DND-41 (cell line): Measurements from ENCODE around the gene MPND.
A peak's percentile ranks its signal among the peaks of the same experiment; 100 is the strongest.

ENCODE experiments used
- ATAC-seq: fragments of 200-7000 bp; cut with Tn5 transposase; 3 replicates; pipeline ENCODE4 v1.9.1; 2021; ENCODE audit warnings: low read depth; ENCODE audit not compliant: insufficient read depth
- DNase-seq: peaks from one replicate; pipeline ENCODE4 v3.0.0-alpha.2; 2020
- H2AFZ ChIP-seq: 2 replicates; pipeline ENCODE4 v1.6.0; 2012; ENCODE audit warnings: low read depth, low read length
- H3K27ac ChIP-seq: 2 replicates; pipeline ENCODE4 v1.5.1; 2012; ENCODE audit warnings: low read length, inconsistent platforms
- H3K27me3 ChIP-seq: fragments of 200-600 bp; sonication (generic); 2 replicates; pipeline ENCODE4 v1.6.0; 2012; ENCODE audit warnings: low read length, mild to moderate bottlenecking, inconsistent platforms; ENCODE audit not compliant: insufficient read depth, poor library complexity
- H3K36me3 ChIP-seq: 2 replicates; pipeline ENCODE4 v1.5.1; 2012; ENCODE audit warnings: low read length, inconsistent platforms; ENCODE audit not compliant: insufficient read depth
- H3K4me1 ChIP-seq: 2 replicates; pipeline ENCODE4 v1.5.1; 2012; ENCODE audit warnings: mild to moderate bottlenecking, low read length; ENCODE audit not compliant: insufficient read depth
- H3K4me2 ChIP-seq: 2 replicates; pipeline ENCODE4 v1.6.0; 2012; ENCODE audit warnings: mild to moderate bottlenecking, moderate library complexity, low read length, inconsistent platforms; ENCODE audit not compliant: insufficient read depth
- H3K4me3 ChIP-seq, 2 experiments: fragments of 200-600 bp in 1 of 2; shearing (Covaris generic) in 1 of 2; 2 replicates each; pipeline ENCODE4 v1.5.1; 2012 to 2016; ENCODE audit warnings: inconsistent platforms in 2 of 2, low read length in 2 of 2, mild to moderate bottlenecking in 2 of 2, low read depth in 1 of 2, moderate library complexity in 1 of 2
- H3K79me2 ChIP-seq: 2 replicates; pipeline ENCODE4 v1.6.0; 2012; ENCODE audit warnings: low read length, inconsistent platforms; ENCODE audit not compliant: insufficient read depth
- H3K9ac ChIP-seq: 2 replicates; pipeline ENCODE4 v1.6.0; 2012; ENCODE audit warnings: low read depth, mild to moderate bottlenecking, inconsistent platforms, low read length, moderate library complexity
- H3K9me3 ChIP-seq: 2 replicates; pipeline ENCODE4 v1.5.1; 2012; ENCODE audit warnings: low read length, moderate library complexity, mild to moderate bottlenecking, inconsistent platforms; ENCODE audit not compliant: insufficient read depth, severe bottlenecking
- H4K20me1 ChIP-seq: 2 replicates; pipeline ENCODE4 v1.6.0; 2012; ENCODE audit warnings: low read length; ENCODE audit not compliant: insufficient read depth
- EZH2 ChIP-seq: IDR thresholded peaks from 3 replicates; pipeline ENCODE4 v1.6.1; 2012; ENCODE audit warnings: borderline replicate concordance, low read depth, mild to moderate bottlenecking, moderate library complexity, low read length, inconsistent platforms; ENCODE audit not compliant: severe bottlenecking
- TF ChIP-seq, protein P1 (sequence below): IDR thresholded peaks from 2 replicates; pipeline ENCODE4 v1.5.1; 2012; ENCODE audit warnings: borderline replicate concordance, low read length, moderate library complexity, mild to moderate bottlenecking; ENCODE audit not compliant: poor library complexity, severe bottlenecking; ENCODE audit errors: extremely low read depth

Gene MPND

DNA sequence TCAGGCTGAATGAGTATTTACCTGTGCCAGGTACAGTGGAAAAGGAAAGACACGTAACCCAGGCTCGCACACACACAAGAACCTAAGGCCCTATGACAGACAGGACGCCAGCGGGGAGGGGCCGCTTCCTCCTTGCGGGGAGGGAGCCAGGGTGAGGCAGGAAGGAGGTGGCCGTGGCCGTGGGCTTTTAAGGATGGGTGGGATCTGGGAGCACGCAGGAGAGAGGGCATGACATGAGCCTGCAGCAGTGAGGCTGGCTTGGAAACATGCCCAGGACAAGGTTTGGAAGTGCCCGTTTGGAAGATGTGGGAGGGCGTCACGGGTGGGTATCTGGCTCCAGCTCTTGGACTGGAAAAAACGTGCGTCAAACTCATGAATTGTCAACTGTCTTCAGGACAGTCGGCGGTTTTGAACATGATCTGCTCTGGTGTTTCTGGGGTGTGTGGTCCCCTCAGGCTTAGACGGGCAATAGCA is 36.9 kb downstream of the MPND start:
- Histone ChIP-seq H3K27me3 (no peaks in the 10 kb centered on the region), H3K79me2 (peaks cover 92% of the 10 kb centered on the region), H2AFZ (no peak overlapping the region), H3K4me1 (no peaks in the 10 kb centered on the region), H3K4me2 (no peak overlapping the region), H3K4me3 (no peak overlapping the region), H3K27ac (no peak overlapping the region), H3K9me3 (no peaks in the 10 kb centered on the region), H3K36me3 (peaks cover 30% of the 10 kb centered on the region), H4K20me1 (peaks cover 78% of the 10 kb centered on the region), H3K9ac (no peak overlapping the region)
- ATAC-seq, result peak; percentile 48; the same call in 1 of the 3 replicates
- no peak for DNase-seq
- TF ChIP-seq, protein P1, sequence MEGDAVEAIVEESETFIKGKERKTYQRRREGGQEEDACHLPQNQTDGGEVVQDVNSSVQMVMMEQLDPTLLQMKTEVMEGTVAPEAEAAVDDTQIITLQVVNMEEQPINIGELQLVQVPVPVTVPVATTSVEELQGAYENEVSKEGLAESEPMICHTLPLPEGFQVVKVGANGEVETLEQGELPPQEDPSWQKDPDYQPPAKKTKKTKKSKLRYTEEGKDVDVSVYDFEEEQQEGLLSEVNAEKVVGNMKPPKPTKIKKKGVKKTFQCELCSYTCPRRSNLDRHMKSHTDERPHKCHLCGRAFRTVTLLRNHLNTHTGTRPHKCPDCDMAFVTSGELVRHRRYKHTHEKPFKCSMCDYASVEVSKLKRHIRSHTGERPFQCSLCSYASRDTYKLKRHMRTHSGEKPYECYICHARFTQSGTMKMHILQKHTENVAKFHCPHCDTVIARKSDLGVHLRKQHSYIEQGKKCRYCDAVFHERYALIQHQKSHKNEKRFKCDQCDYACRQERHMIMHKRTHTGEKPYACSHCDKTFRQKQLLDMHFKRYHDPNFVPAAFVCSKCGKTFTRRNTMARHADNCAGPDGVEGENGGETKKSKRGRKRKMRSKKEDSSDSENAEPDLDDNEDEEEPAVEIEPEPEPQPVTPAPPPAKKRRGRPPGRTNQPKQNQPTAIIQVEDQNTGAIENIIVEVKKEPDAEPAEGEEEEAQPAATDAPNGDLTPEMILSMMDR, result no peak
- no peak for TF ChIP-seq EZH2

DNA sequence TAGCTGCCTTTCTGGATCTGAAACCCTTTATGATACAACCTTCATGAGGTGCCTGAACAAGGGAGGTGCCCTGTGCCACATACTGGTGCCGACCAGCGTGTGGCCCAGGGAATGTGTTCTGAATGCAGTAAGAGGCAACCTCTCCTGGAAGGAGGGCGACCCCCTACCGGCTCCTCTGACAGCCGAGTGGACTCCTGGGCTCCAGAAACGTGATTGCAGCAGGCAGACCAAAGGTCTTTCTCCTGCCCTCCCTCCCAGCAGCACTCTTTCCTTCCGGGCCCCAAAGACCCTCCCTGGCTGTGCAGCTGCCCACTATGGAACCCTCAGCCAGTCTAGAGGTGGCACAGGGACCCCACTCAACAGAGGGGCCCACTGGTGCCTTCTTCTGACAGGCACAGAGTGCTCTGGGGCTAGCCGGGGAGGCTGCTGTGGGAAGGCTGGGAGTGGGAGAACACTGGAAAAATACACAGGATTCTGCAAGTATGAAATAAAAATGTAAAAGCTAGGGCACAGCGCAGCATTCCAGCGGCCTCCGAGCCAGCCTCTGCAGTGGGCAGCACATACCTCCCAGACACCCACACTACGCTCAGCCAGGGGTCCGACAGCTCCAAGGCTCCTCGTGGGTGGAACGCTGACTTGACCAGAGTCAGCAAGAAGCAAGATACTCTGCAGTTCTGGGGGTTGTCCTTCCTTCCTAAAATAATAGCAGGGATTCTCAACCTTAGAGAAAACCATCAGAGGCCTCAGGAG is 42.1 kb downstream of the MPND start:
- Histone ChIP-seq H3K9ac (no peak overlapping the region), H3K27ac (no peak overlapping the region), H3K36me3 (peaks cover 37% of the 10 kb centered on the region), H3K79me2 (peaks cover 90% of the 10 kb centered on the region), H2AFZ (no peak overlapping the region), H3K4me2 (no peak overlapping the region), H4K20me1 (peaks cover 74% of the 10 kb centered on the region), H3K9me3 (no peaks in the 10 kb centered on the region), H3K27me3 (no peaks in the 10 kb centered on the region), H3K4me3 (no peak overlapping the region), H3K4me1 (no peaks in the 10 kb centered on the region)
- DNase-seq (no peak), ATAC-seq (no peak)
- TF ChIP-seq, protein P1, result no peak
- no peak for TF ChIP-seq EZH2

DNA sequence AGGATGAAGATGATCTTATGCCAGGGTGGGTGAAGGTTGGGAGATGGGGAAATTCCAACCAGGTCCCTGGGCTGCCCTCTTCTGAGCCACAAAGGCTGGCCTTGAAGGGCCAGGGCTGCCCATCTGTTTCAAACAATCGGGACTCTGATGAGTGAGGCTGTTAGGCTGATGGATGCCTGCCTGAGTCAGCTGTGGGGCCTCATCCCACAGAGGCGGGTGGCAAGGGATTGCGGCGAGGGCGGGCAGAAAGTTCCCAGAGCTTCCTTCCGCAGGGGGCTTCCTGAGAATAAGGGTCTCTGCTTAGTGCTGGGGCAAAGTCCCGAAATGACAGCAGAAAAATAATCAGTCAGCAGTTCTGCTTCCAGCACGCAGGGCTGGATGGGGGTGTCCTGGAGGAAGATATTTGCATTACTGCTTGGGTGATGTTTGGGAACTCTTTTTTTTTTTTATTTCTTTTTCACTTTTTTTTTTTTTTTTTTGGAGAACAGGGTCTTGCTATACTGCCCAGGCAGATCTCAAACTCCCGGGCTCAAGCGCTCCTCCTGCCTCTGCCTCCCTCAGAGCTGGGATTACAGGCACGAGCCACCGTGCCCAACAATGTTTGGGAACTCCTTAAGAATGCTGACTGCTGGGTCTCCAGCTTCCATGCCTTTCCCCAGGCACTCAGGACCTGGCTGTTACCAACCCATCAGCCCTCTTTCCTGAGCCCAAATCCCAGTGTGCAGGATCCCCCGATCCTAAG is 42.9 kb downstream of the MPND start:
- Histone ChIP-seq H3K27ac (no peak overlapping the region), H3K9me3 (no peaks in the 10 kb centered on the region), H2AFZ (no peak overlapping the region), H3K4me2 (no peak overlapping the region), H3K79me2 (peaks cover 90% of the 10 kb centered on the region), H4K20me1 (peaks cover 74% of the 10 kb centered on the region), H3K36me3 (peaks cover 37% of the 10 kb centered on the region), H3K27me3 (no peaks in the 10 kb centered on the region), H3K4me1 (no peaks in the 10 kb centered on the region), H3K9ac (no peak overlapping the region), H3K4me3 (no peak overlapping the region)
- ATAC-seq, result no peak
- no peak for DNase-seq
- TF ChIP-seq EZH2, result no peak

DNA sequence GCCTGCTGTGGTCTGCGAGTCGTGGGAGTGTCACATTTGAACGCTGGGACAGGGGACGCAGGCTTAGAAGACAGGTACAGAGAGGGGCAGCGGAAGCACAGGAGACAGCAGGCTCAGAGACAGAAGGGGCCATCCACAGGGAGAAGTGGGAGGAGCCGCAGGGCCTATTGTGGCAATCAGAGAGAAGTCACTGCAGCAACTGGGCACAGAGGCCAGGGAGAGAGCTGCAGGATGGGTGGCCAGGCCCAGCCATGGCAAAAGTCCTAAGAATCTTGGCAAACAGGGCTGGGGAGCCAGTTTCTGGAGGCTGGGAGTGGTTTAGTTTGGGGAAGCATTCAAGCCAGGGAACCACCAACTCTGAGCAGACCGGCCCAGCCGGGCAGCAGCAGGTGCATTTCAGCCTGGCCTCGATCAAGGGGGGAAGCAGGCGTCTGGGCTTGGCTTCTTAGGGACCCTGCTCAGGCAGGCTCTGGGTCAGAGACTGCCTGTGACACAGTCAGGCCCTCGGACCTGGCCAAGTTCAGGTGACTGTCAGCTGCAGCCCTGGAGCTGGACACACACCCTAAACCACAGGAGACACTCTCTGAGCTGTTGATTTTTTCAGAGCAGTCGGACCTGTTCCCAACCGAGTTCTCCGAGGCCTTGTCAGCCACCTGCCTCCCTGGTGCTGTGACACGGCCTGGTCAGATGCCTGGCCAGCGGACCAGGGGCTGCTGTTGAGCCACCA is 45.1 kb downstream of the MPND start:
- Histone ChIP-seq H3K4me3 (no peak overlapping the region), H4K20me1 (peaks cover 82% of the 10 kb centered on the region), H3K4me1 (no peaks in the 10 kb centered on the region), H3K79me2 (peaks cover 96% of the 10 kb centered on the region), H3K9me3 (no peaks in the 10 kb centered on the region), H3K9ac (no peak overlapping the region), H3K27me3 (no peaks in the 10 kb centered on the region), H2AFZ (no peak overlapping the region), H3K36me3 (peaks cover 41% of the 10 kb centered on the region), H3K4me2 (no peak overlapping the region), H3K27ac (no peak overlapping the region)
- no peak for ATAC-seq
- no peak for DNase-seq
- TF ChIP-seq, protein P1, result no peak
- no peak for TF ChIP-seq EZH2
